ENCODE measurements around the gene ADGRD1. TPM values are rescaled to one million over a fixed set of nuclear protein-coding genes. Genes with fewer than 3 reads are reported as not detected.

ADGRD1 gene
- polyA plus RNA-seq, 1 of the 3 experiments (the other 2 are of a cell fraction) = not detected

DNA sequence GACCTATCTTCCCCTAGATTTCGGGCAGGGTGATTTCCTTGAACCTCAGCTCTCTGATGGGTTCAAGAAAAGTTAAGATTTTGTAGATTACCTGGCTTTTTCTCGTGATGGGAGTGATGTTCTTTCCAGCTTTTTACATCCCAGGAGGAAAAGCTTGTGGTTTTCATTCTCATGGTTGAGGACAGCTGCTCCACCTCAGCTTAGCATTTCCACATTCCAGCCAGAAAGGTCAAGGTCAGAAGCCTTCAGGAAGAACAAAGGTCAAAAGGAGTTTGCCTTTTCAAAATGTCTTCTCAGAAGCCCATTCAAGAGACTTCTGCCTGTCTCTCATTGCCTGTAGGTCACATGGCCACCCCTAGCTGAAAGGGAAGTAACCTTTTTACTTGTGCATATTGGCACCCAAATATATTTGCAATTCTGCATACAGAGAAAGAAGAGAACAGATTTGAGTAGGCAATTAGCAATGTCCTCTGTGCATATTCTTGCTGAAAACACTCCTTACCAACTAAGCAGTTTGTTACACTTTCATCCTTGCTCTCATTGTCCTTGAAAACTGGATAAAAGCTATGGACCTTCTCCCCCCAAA is 6.6 kb upstream of the ADGRD1 start:
- H3K36me3 ChIP-seq (replicated peaks in 1 of 2; ENCODE audit: control insufficient read depth in 1 of 2, insufficient read depth in 2 of 2, low read length in 1 of 2) = no peaks in the 10 kb centered on the region
- DNase-seq = no peak
- H3K4me3 ChIP-seq (ENCODE audit: low read depth in 2 of 2, low read length in 1 of 2) = no peak overlapping the region
- CTCF ChIA-PET = interaction anchor here (0.6 to 1.8 kb wide), 3 partner anchors 26 to 744 kb away, joined by 3 to 5 read pairs (median 3); no protein-coding TSS in a partner anchor
- H3K9me2 ChIP-seq = no peaks in the 10 kb centered on the region
- no peak overlapping the region for H2AFZ ChIP-seq (ENCODE audit: low read depth)
- no peak overlapping the region for H3K4me2 ChIP-seq
- POLR2A ChIA-PET = no interaction called here
- H4K20me1 ChIP-seq (ENCODE audit: insufficient read depth) = no peaks in the 10 kb centered on the region
- H3K4me1 ChIP-seq (ENCODE audit: control insufficient read depth in 1 of 2, insufficient read depth in 2 of 2, low read depth in 1 of 2, low read length in 1 of 2) = peaks cover 0 to 7% of the 10 kb centered on the region in 2 experiments; a peak in 2 of 4 replicates
- no peaks in the 10 kb centered on the region for H3K27me3 ChIP-seq (ENCODE audit: insufficient read depth)
- TF ChIP-seq NFIC (IDR thresholded peaks at IDR 0.05; ENCODE audit: borderline replicate concordance) (no peak), EZH2phosphoT487 (IDR thresholded peaks at IDR 0.05; ENCODE audit: borderline replicate concordance, low read depth) (no peak), SIN3A (IDR thresholded peaks at IDR 0.05; ENCODE audit: borderline replicate concordance, low read depth, low read length) (no peak), FOXM1 (IDR thresholded peaks at IDR 0.05; ENCODE audit: low read depth) (no peak), GATA2 (CRISPR knock-in tag; IDR thresholded peaks at IDR 0.05) (no peak), MXI1 (IDR thresholded peaks at IDR 0.05; ENCODE audit: low read depth, low read length) (no peak), TEAD4 (IDR thresholded peaks at IDR 0.05; ENCODE audit: borderline replicate concordance, insufficient read depth) (no peak), YY1 (IDR thresholded peaks at IDR 0.05; ENCODE audit: low read depth) (no peak), RCOR1 (IDR thresholded peaks at IDR 0.05; ENCODE audit: low read length) (no peak), ELF1 (IDR thresholded peaks at IDR 0.05) (no peak), FOXJ3 (CRISPR knock-in tag; IDR thresholded peaks at IDR 0.05) (no peak), EP300 (IDR thresholded peaks at IDR 0.05; ENCODE audit: borderline replicate concordance in 1 of 2, low read depth in 1 of 2, low read length in 1 of 2) (no peak), JUND (IDR thresholded peaks at IDR 0.05) (no peak), RAD21 (IDR thresholded peaks at IDR 0.05; ENCODE audit: low read length) (no peak)
- TF ChIP-seq, protein P1, sequence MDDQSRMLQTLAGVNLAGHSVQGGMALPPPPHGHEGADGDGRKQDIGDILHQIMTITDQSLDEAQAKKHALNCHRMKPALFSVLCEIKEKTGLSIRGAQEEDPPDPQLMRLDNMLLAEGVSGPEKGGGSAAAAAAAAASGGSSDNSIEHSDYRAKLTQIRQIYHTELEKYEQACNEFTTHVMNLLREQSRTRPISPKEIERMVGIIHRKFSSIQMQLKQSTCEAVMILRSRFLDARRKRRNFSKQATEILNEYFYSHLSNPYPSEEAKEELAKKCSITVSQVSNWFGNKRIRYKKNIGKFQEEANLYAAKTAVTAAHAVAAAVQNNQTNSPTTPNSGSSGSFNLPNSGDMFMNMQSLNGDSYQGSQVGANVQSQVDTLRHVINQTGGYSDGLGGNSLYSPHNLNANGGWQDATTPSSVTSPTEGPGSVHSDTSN (IDR thresholded peaks at IDR 0.05) = no peak
- TF ChIP-seq, protein P2, sequence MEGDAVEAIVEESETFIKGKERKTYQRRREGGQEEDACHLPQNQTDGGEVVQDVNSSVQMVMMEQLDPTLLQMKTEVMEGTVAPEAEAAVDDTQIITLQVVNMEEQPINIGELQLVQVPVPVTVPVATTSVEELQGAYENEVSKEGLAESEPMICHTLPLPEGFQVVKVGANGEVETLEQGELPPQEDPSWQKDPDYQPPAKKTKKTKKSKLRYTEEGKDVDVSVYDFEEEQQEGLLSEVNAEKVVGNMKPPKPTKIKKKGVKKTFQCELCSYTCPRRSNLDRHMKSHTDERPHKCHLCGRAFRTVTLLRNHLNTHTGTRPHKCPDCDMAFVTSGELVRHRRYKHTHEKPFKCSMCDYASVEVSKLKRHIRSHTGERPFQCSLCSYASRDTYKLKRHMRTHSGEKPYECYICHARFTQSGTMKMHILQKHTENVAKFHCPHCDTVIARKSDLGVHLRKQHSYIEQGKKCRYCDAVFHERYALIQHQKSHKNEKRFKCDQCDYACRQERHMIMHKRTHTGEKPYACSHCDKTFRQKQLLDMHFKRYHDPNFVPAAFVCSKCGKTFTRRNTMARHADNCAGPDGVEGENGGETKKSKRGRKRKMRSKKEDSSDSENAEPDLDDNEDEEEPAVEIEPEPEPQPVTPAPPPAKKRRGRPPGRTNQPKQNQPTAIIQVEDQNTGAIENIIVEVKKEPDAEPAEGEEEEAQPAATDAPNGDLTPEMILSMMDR (IDR thresholded peaks at IDR 0.05) = no peak
- TF ChIP-seq, protein P3, sequence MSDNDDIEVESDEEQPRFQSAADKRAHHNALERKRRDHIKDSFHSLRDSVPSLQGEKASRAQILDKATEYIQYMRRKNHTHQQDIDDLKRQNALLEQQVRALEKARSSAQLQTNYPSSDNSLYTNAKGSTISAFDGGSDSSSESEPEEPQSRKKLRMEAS (IDR thresholded peaks at IDR 0.05; ENCODE audit: low read depth) = no peak
- no peaks in the 10 kb centered on the region for H3K79me2 ChIP-seq (ENCODE audit: insufficient read depth)
- H3K27ac ChIP-seq (ENCODE audit: low read depth in 2 of 2, low read length in 1 of 2) = no peak overlapping the region
- H3K9me3 ChIP-seq = peaks cover 3% of the 10 kb centered on the region; the same call in 1 of the 2 replicates
- 13% methylated on average over 2 of the region's 2 CpGs for WGBS (ENCODE audit: low lambda C conversion rate)
- no peak overlapping the region for H3K9ac ChIP-seq
- no peaks in the 10 kb centered on the region for H3F3A ChIP-seq (replicated peaks; ENCODE audit: insufficient read depth)

Data from SK-N-SH (cell line).